22Rv1 (cell line): ENCODE results near the gene MEA1.

ENCODE experiments used
- ZFX ChIP-seq: fragments of 450-650 bp; IDR thresholded peaks from 2 replicates; pipeline ENCODE4 v1.6.1; 2017; ENCODE audit warnings: antibody characterized with exemption, borderline replicate concordance
- TF ChIP-seq, protein P1 (sequence below): fragments of 450-650 bp; IDR thresholded peaks from 2 replicates; pipeline ENCODE4 v1.5.1; 2017; ENCODE audit warnings: mild to moderate bottlenecking

- TF ChIP-seq, protein P1, sequence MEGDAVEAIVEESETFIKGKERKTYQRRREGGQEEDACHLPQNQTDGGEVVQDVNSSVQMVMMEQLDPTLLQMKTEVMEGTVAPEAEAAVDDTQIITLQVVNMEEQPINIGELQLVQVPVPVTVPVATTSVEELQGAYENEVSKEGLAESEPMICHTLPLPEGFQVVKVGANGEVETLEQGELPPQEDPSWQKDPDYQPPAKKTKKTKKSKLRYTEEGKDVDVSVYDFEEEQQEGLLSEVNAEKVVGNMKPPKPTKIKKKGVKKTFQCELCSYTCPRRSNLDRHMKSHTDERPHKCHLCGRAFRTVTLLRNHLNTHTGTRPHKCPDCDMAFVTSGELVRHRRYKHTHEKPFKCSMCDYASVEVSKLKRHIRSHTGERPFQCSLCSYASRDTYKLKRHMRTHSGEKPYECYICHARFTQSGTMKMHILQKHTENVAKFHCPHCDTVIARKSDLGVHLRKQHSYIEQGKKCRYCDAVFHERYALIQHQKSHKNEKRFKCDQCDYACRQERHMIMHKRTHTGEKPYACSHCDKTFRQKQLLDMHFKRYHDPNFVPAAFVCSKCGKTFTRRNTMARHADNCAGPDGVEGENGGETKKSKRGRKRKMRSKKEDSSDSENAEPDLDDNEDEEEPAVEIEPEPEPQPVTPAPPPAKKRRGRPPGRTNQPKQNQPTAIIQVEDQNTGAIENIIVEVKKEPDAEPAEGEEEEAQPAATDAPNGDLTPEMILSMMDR = no peak
- TF ChIP-seq ZFX = no peak
Measured at GRCh38 chr6:43052225-43052841, 38.6 kb upstream of the MEA1 start.
